HFFc6 (cell line): ENCODE results near the gene PACSIN1. TPM values are rescaled to one million over a fixed set of nuclear protein-coding genes. Genes with fewer than 3 reads are reported as not detected.
A peak's percentile ranks its signal among the peaks of the same experiment; 100 is the strongest.

Experiments
- DNase-seq: peaks from one replicate; pipeline ENCODE4 v3.0.0-alpha.2; 2018
- H3K27ac Mint-ChIP-seq: 2 replicates; pipeline ENCODE4 v1.8.0; 2020; ENCODE audit warnings: mild to moderate bottlenecking, mixed read lengths
- H3K27me3 Mint-ChIP-seq: 2 replicates; pipeline ENCODE4 v1.8.0; 2021; ENCODE audit warnings: mild to moderate bottlenecking, moderate library complexity, mixed read lengths; ENCODE audit not compliant: insufficient read depth
- H3K36me3 Mint-ChIP-seq: 2 replicates; pipeline ENCODE4 v1.8.0; 2021; ENCODE audit warnings: low read depth, mixed read lengths
- H3K4me1 Mint-ChIP-seq: 2 replicates; pipeline ENCODE4 v1.8.0; 2020; ENCODE audit warnings: low read depth, mixed read lengths
- H3K4me3 Mint-ChIP-seq: 2 replicates; pipeline ENCODE4 v1.8.0; 2020; ENCODE audit warnings: mild to moderate bottlenecking, moderate library complexity, mixed read lengths
- H3K9me3 Mint-ChIP-seq: 2 replicates; pipeline ENCODE4 v1.8.0; 2020; ENCODE audit warnings: mild to moderate bottlenecking, mixed read lengths
- total RNA-seq, 6 experiments: library from RNA; stranded (reverse); fragmentation: NEBNext Ultra II Directional; extraction: Animal tissue kit (Norgen Biotek cat#: 25700); gene quantifications; 2 replicates in 1 of 6; 3 replicates in 5 of 6; pipeline ENCODE4 v1.2.3, GENCODE V29; 2021
- TF ChIP-seq, protein P1 (sequence below): fragments of 200-600 bp; sonication (generic); IDR thresholded peaks from 2 replicates; pipeline ENCODE4 v1.5.0; 2021; ENCODE audit warnings: antibody characterized with exemption, mild to moderate bottlenecking

Gene PACSIN1
- total RNA-seq, 6 experiments from 2014 or later = not detected

DNA sequence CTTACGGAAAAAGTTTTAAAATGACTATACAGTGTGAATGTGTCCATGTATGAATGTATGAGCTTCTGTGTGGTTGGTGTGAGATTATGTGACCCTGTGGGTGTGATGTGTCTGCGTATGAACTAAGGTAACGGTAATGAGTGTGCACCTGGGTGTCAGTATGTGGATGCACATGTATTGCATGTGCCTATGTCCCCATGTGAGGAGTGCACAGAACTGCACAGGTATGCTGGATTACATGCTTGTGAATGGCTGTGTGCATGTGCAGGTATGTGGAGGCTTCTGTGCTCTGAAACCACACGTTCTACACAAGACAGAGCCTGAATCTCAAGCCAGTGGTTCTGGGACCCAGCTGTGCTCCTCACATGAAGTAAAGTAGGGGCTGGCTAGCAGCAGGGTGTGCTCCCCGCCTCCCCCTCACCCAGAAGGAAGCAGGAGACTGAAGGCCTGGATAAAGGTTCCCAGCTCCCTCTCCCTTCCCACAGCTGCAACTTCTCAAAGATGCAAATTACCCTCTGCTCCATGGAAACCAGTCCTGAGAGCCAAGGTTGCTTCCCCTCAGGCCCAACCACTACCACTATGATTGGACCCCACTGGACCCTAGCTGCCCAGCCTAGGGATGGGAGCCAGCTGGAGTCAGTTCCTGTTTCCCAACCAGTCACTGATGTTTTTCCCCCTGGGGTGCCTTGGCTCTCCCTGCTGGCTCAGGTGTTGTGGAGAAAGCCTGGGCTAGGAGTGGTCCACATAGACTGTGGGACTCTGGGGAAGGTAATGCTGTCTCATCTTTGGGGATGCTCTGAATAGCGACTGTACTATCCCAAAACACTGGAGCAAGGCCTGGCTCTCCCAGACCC is 115.1 kb downstream of the PACSIN1 start:
- DNase-seq = no peak
- Mint-ChIP-seq H3K27ac (no peak overlapping the region), H3K9me3 (no peaks in the 10 kb centered on the region), H3K27me3 (peaks cover 2% of the 10 kb centered on the region; the same call in 1 of the 2 replicates), H3K36me3 (no peaks in the 10 kb centered on the region), H3K4me1 (peaks cover 9% of the 10 kb centered on the region; the same call in 1 of the 2 replicates), H3K4me3 (no peak overlapping the region)
- TF ChIP-seq, protein P1, sequence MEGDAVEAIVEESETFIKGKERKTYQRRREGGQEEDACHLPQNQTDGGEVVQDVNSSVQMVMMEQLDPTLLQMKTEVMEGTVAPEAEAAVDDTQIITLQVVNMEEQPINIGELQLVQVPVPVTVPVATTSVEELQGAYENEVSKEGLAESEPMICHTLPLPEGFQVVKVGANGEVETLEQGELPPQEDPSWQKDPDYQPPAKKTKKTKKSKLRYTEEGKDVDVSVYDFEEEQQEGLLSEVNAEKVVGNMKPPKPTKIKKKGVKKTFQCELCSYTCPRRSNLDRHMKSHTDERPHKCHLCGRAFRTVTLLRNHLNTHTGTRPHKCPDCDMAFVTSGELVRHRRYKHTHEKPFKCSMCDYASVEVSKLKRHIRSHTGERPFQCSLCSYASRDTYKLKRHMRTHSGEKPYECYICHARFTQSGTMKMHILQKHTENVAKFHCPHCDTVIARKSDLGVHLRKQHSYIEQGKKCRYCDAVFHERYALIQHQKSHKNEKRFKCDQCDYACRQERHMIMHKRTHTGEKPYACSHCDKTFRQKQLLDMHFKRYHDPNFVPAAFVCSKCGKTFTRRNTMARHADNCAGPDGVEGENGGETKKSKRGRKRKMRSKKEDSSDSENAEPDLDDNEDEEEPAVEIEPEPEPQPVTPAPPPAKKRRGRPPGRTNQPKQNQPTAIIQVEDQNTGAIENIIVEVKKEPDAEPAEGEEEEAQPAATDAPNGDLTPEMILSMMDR = no peak

DNA sequence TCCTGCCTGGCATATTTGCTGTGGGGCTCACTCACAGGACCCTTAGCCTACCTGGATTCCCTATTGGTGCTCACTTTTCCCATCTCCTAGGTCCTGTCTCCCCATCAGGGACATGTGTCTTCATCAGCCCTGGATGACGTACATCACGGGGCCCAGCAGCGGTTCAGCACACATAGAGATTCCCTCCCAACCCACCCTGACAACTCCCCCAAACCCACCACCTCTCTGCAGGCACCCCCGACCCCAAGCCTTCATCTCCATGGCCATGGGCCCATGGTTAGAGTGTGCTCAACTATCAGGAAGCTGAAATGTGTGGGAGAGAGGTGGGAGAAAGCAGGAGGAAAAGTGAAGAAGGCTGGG is 115.7 kb downstream of the PACSIN1 start:
- Mint-ChIP-seq H3K27me3 (no peaks in the 10 kb centered on the region; the same call in 1 of the 2 replicates), H3K27ac (no peak overlapping the region), H3K9me3 (no peaks in the 10 kb centered on the region), H3K4me3 (no peak overlapping the region), H3K4me1 (peaks cover 12% of the 10 kb centered on the region; the same call in 1 of the 2 replicates), H3K36me3 (no peaks in the 10 kb centered on the region)
- TF ChIP-seq, protein P1 = no peak
- no peak for DNase-seq

DNA sequence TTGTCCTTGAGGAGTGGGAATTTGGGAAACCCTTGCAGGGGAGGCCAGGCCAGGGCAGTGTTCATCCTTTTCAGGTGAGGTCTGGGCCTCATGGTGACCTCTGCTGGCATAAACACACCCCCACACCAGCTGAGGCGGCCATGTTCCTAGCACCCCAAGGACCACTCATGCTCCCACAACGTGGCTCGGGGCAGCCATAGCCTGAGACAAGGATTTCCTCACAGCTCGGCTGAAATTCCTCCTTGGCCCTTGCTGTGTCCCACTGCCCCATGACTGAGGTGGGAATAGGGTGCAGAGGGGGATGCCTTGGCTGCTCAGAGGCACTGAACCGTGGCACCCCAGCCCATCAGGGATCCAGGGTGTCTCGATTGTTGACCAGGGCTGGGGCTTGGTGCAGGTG is 117.6 kb downstream of the PACSIN1 start:
- Mint-ChIP-seq H3K4me1 (peaks cover 12% of the 10 kb centered on the region; the same call in 1 of the 2 replicates), H3K27me3 (peaks cover 4% of the 10 kb centered on the region), H3K36me3 (no peaks in the 10 kb centered on the region), H3K4me3 (no peak overlapping the region), H3K27ac (no peak overlapping the region), H3K9me3 (no peaks in the 10 kb centered on the region)
- TF ChIP-seq, protein P1 = peak; percentile 71
- no peak for DNase-seq

DNA sequence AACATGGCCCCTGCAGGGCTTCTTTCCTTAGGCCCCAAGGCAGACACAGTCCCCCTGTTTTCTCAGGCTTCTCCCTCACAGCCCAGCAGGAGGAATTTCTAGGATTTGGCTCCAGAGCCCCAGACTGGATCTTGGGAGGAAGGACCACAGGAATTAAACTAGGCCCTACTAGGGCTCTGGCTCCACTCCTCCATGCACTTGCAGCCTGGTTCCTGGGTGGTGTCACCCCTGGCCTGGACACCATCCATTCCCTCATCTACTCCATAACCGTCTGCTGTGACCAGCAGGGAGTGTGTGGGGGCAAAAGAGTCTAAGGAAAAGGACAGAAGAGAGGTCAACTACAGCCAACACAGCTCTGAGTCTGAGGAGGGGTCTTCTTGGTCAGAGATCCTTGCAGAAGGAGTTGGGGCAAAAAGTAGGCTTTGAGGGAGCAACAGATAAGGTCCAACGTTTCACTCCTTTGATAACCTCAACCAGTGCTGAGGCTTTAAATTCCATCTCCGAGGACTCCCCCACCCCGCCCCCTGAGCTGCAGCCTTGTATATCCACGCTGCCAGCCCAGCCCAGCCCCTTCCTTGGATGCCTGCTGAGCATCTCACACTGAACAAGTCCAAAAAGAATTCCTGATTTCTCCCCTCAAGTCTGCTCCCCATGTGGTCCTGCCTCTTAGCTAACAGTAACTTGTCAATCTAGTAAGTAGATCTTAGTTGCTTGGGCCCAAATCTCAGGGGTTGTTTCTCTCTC is 118.2 kb downstream of the PACSIN1 start:
- peaks cover 12% of the 10 kb centered on the region; the same call in 1 of the 2 replicates for H3K4me1 Mint-ChIP-seq
- TF ChIP-seq, protein P1 = no peak

DNA sequence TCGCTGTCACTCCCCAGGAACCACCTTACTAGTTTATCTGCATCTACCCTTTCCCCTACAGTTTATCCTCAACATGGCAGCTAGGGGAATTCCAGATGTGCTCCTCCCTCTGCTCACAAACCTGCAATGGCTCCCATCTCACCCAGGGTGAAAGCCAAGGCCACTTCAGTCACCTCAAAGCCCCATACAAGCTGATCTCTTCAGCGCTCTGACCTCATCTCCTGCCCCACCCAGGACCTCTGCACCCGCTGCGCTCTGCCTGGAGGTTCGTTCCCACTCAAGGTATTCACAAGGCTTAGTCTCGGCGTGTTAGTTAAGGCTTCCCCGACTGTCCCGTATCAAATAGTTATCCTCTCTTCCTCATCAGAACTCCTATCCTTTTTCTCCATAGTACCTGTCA is 118.8 kb downstream of the PACSIN1 start:
- TF ChIP-seq, protein P1 = no peak
- no peak for DNase-seq
- Mint-ChIP-seq H3K4me1 (peaks cover 12% of the 10 kb centered on the region; the same call in 1 of the 2 replicates), H3K27ac (no peak overlapping the region), H3K4me3 (no peak overlapping the region), H3K36me3 (no peaks in the 10 kb centered on the region), H3K9me3 (no peaks in the 10 kb centered on the region), H3K27me3 (peaks cover 4% of the 10 kb centered on the region)

More for the DNA sequence above, 118.2 kb downstream of the PACSIN1 start:
- Mint-ChIP-seq H3K4me3 (no peak overlapping the region), H3K9me3 (no peaks in the 10 kb centered on the region), H3K36me3 (no peaks in the 10 kb centered on the region), H3K27me3 (peaks cover 4% of the 10 kb centered on the region), H3K27ac (no peak overlapping the region)
- no peak for DNase-seq

Other genes starting within 250 kb of the PACSIN1 start
- 1,000 to 10,000 TPM in 4 of 6 experiments, 100 to 1,000 TPM in 2; 687 to 1,047 (median 1,018) TPM for gene HMGA1, start 229.2 kb upstream of the PACSIN1 start, total RNA-seq
- gene SMIM29, start 217.1 kb upstream of the PACSIN1 start, total RNA-seq = 10 to 100 TPM; 35.0 to 44.8 (median 36.9) TPM
- gene NUDT3, start 73.4 kb upstream of the PACSIN1 start, total RNA-seq = 10 to 100 TPM; 11.3 to 18.9 (median 16.6) TPM
- 1,000 to 10,000 TPM; 1,585 to 1,769 (median 1,649) TPM for gene RPS10, start 40.0 kb upstream of the PACSIN1 start, total RNA-seq
- not detected for gene SPDEF, start 90.3 kb downstream of the PACSIN1 start, total RNA-seq
- gene ILRUN, start 230.7 kb downstream of the PACSIN1 start, total RNA-seq = 10 to 100 TPM; 56.0 to 65.1 (median 59.4) TPM